T-helper 2 cell (primary cell): ENCODE measurements around the gene RALGAPB.
A peak's percentile ranks its signal among the peaks of the same experiment; 100 is the strongest.
"Not testable (repeated sequence)": the region's sequence is repeated elsewhere in the genome, so short reads cannot be mapped to it uniquely, and the experiment has no call there.

Experiments
- DNase-seq, 5 experiments: peaks; one replicate each; pipeline versions ENCODE4 v3.0.0 to v3.0.0-alpha.2; 2012 to 2022

The RALGAPB gene

GRCh38 chr20:38586181-38586525, 113.5 kb downstream of the RALGAPB start:
- no peak for DNase-seq

GRCh38 chr20:38588303-38588702, 115.7 kb downstream of the RALGAPB start:
- DNase-seq = no peak

- no peak for DNase-seq
Measured at GRCh38 chr20:38589351-38589750, 116.7 kb downstream of the RALGAPB start.

- no peak for DNase-seq
Measured at GRCh38 chr20:38589967-38590675, 117.5 kb downstream of the RALGAPB start.

GRCh38 chr20:38590676-38591473, 118.2 kb downstream of the RALGAPB start:
- DNase-seq = no peak

- DNase-seq = no peak
Measured at GRCh38 chr20:38591474-38592410, 119.1 kb downstream of the RALGAPB start.

GRCh38 chr20:38592411-38592790, 119.8 kb downstream of the RALGAPB start:
- not testable (repeated sequence) for DNase-seq

- DNase-seq = not testable (repeated sequence)
Measured at GRCh38 chr20:38594281-38594680, 121.6 kb downstream of the RALGAPB start.

GRCh38 chr20:38595886-38596285, 123.2 kb downstream of the RALGAPB start:
- not testable (repeated sequence) for DNase-seq

- DNase-seq = no peak
Measured at GRCh38 chr20:38599410-38599882, 126.8 kb downstream of the RALGAPB start.

GRCh38 chr20:38600057-38600456, 127.4 kb downstream of the RALGAPB start:
- no peak for DNase-seq

- DNase-seq = peak in 1 of 5 experiments; percentile 10
Measured at GRCh38 chr20:38601216-38602184, 128.9 kb downstream of the RALGAPB start, which contains the start of gene ARHGAP40. Gene ARHGAP40 (plus strand): TSS chr20:38601809.

- DNase-seq = no peak
Measured at GRCh38 chr20:38602185-38602581, 129.5 kb downstream of the RALGAPB start.

- no peak for DNase-seq
Measured at GRCh38 chr20:38603286-38603685, 130.6 kb downstream of the RALGAPB start.

- DNase-seq = no peak
Measured at GRCh38 chr20:38604873-38605303, 132.2 kb downstream of the RALGAPB start.

- DNase-seq = no peak
Measured at GRCh38 chr20:38607351-38607750, 134.7 kb downstream of the RALGAPB start.

GRCh38 chr20:38608188-38608587, 135.5 kb downstream of the RALGAPB start:
- no peak for DNase-seq

GRCh38 chr20:38609815-38610214, 137.2 kb downstream of the RALGAPB start:
- no peak for DNase-seq

- no peak for DNase-seq
Measured at GRCh38 chr20:38610521-38610920, 137.9 kb downstream of the RALGAPB start.

GRCh38 chr20:38612751-38613515, 140.3 kb downstream of the RALGAPB start:
- no peak for DNase-seq

GRCh38 chr20:38615283-38615682, 142.6 kb downstream of the RALGAPB start:
- DNase-seq = no peak
